NCI-H2196 treated with DMSO at 0.1 percent for 48 hours (cell line): ENCODE results near the gene KIF26B.

Source experiments
- DNase-seq: peaks from one replicate; lab custom pipeline; 2025; ENCODE audit not compliant: unreplicated experiment; lab: John Stamatoyannopoulos, UW

KIF26B gene

GRCh38 chr1:245609354-245610150 is 454.8 kb downstream of the KIF26B start:
- DNase-seq = no peak

- DNase-seq = no peak
Observed at GRCh38 chr1:245611251-245611650, 456.5 kb downstream of the KIF26B start.

- no peak for DNase-seq
Observed at GRCh38 chr1:245614476-245614875, 459.7 kb downstream of the KIF26B start.

- DNase-seq = no peak
Observed at GRCh38 chr1:245615001-245615400, 460.2 kb downstream of the KIF26B start.

- no peak for DNase-seq
Observed at GRCh38 chr1:245621589-245621988, 466.8 kb downstream of the KIF26B start.

GRCh38 chr1:245622332-245623014 is 467.7 kb downstream of the KIF26B start:
- no peak for DNase-seq

GRCh38 chr1:245641384-245641783 is 486.6 kb downstream of the KIF26B start:
- no peak for DNase-seq

- no peak for DNase-seq
Observed at GRCh38 chr1:245645406-245645805, 490.6 kb downstream of the KIF26B start.

GRCh38 chr1:245645894-245646293 is 491.1 kb downstream of the KIF26B start:
- no peak for DNase-seq

- DNase-seq = no peak
Observed at GRCh38 chr1:245648749-245649522, 494.2 kb downstream of the KIF26B start.

- no peak for DNase-seq
Observed at GRCh38 chr1:245649666-245650065, 494.9 kb downstream of the KIF26B start.

GRCh38 chr1:245650441-245650960 is 495.7 kb downstream of the KIF26B start:
- DNase-seq = no peak

- DNase-seq = no peak
Observed at GRCh38 chr1:245651093-245651492, 496.3 kb downstream of the KIF26B start.

GRCh38 chr1:245652116-245652515 is 497.3 kb downstream of the KIF26B start:
- no peak for DNase-seq

- no peak for DNase-seq
Observed at GRCh38 chr1:245652660-245653427, 498.1 kb downstream of the KIF26B start.

- no peak for DNase-seq
Observed at GRCh38 chr1:245654460-245655050, 499.8 kb downstream of the KIF26B start.

GRCh38 chr1:245656189-245656717 is 501.5 kb downstream of the KIF26B start:
- DNase-seq = no peak

- DNase-seq = no peak
Observed at GRCh38 chr1:245657371-245657770, 502.6 kb downstream of the KIF26B start.

- no peak for DNase-seq
Observed at GRCh38 chr1:245663373-245663772, 508.6 kb downstream of the KIF26B start.

- DNase-seq = no peak
Observed at GRCh38 chr1:245663841-245664240, 509.1 kb downstream of the KIF26B start.
